Esophagus muscularis mucosa (tissue), 4 donors: ENCODE results near the gene HEPHL1. TPM values are rescaled to one million over a fixed set of nuclear protein-coding genes. Genes with fewer than 3 reads are reported as not detected.

ENCODE experiments used
- DNase-seq: peaks from one replicate; pipeline ENCODE4 v3.0.0-alpha.2; 2017; ENCODE audit errors: extremely low spot score
- H3K27ac ChIP-seq, 4 donors: fragments of 200-600 bp; sonication (generic); replicated peaks in 1 of 4; 1 replicate in 3 of 4; 2 replicates in 1 of 4; pipeline ENCODE4 v1.5.1; 2016 to 2019; ENCODE audit warnings: mild to moderate bottlenecking in 1 of 4
- H3K27me3 ChIP-seq, 4 donors: fragments of 200-600 bp; sonication (generic); one replicate each; pipeline versions ENCODE4 v1.5.1 to v1.6.0; 2016 to 2019
- H3K36me3 ChIP-seq, 4 donors: fragments of 200-600 bp; sonication (generic); one replicate each; pipeline ENCODE4 v1.5.1; 2016 to 2019
- H3K4me1 ChIP-seq, 4 donors: fragments of 200-600 bp; sonication (generic); one replicate each; pipeline ENCODE4 v1.5.1; 2016 to 2019
- H3K4me3 ChIP-seq, 4 donors: fragments of 200-600 bp; sonication (generic); 1 replicate in 2 of 4; 2 replicates in 2 of 4; pipeline ENCODE4 v1.5.1; 2016 to 2019; ENCODE audit warnings: mild to moderate bottlenecking in 4 of 4, moderate library complexity in 1 of 4
- H3K9me3 ChIP-seq, 4 donors: fragments of 200-600 bp; sonication (generic); 1 replicate in 3 of 4; 2 replicates in 1 of 4; pipeline ENCODE4 v1.5.1; 2016 to 2019
- CTCF ChIP-seq, 3 experiments: fragments of 200-600 bp in 2 of 3; fragments of 450-650 bp in 1 of 3; sonication (generic) in 2 of 3; IDR thresholded peaks; one replicate each; pipeline ENCODE4 v1.5.1; 2017 to 2019; ENCODE audit warnings: antibody characterized with exemption in 3 of 3, mild to moderate bottlenecking in 2 of 3, moderate library complexity in 1 of 3
- EP300 ChIP-seq: sonication (generic); formaldehyde crosslinking; IDR thresholded peaks from one replicate; pipeline ENCODE4 v1.6.1; 2017; ENCODE audit warnings: antibody characterized with exemption
- POLR2A ChIP-seq: fragments of 450-650 bp; IDR thresholded peaks from one replicate; pipeline ENCODE4 v1.6.1; 2017; ENCODE audit warnings: antibody characterized with exemption, moderate library complexity, mild to moderate bottlenecking, low read depth
- POLR2AphosphoS5 ChIP-seq, 2 donors: sonication (generic); formaldehyde crosslinking; IDR thresholded peaks; one replicate each; pipeline ENCODE4 v1.6.1; 2017; ENCODE audit warnings: antibody characterized with exemption in 2 of 2
- WGBS: methylation state at CpG from one replicate; pipeline ENCODE4 v1.1.5; 2018; 5-methylcytosine and 5-hydroxymethylcytosine counted together
- intact Hi-C: fragments of 100-400 bp; cut with DNase I; formaldehyde crosslinking; loops from one replicate; pipeline ENCODE4 v1.15.1; 2023
- total RNA-seq, 4 donors: library from RNA; depleted of rRNA; stranded (reverse); fragments of >200 nt; gene quantifications; one replicate each; pipeline versions ENCODE4 v1.1.0 to v1.2.1, GENCODE V29; 2016

The HEPHL1 gene
- total RNA-seq, 4 donors from 2014 or later, result 0.42 TPM; not detected in 3

GRCh38 chr11:94007426-94007825 lies 13.7 kb upstream of the HEPHL1 start:
- intact Hi-C loops, result no loop called here
- no peak overlapping the region for H3K27ac ChIP-seq
- no peak for DNase-seq
- H3K36me3 ChIP-seq, result no peaks in the 10 kb centered on the region
- H3K9me3 ChIP-seq, result no peaks in the 10 kb centered on the region
- no peak overlapping the region for H3K4me3 ChIP-seq
- no peaks in the 10 kb centered on the region for H3K4me1 ChIP-seq
- no peak for TF ChIP-seq POLR2A
- no peak for TF ChIP-seq CTCF (IDR thresholded peaks at IDR 0.05)
- TF ChIP-seq EP300, result no peak
- TF ChIP-seq POLR2AphosphoS5 (IDR thresholded peaks at IDR 0.05), result no peak
- no peaks in the 10 kb centered on the region for H3K27me3 ChIP-seq

- no peak for DNase-seq
- 58% methylated on average over 3 of the region's 4 CpGs for WGBS
- H3K9me3 ChIP-seq, result no peaks in the 10 kb centered on the region
- H3K27me3 ChIP-seq, result no peaks in the 10 kb centered on the region
- H3K4me1 ChIP-seq, result no peaks in the 10 kb centered on the region
- no peak for TF ChIP-seq CTCF (IDR thresholded peaks at IDR 0.05)
- no peak for TF ChIP-seq POLR2A
- TF ChIP-seq POLR2AphosphoS5 (IDR thresholded peaks at IDR 0.05), result no peak
- no peak for TF ChIP-seq EP300
- H3K36me3 ChIP-seq, result no peaks in the 10 kb centered on the region
- intact Hi-C loops, result no loop called here
- H3K27ac ChIP-seq, result no peak overlapping the region
- no peak overlapping the region for H3K4me3 ChIP-seq
Measured at GRCh38 chr11:94007906-94008305, 13.2 kb upstream of the HEPHL1 start.

GRCh38 chr11:94010136-94010535 lies 11.0 kb upstream of the HEPHL1 start:
- no peak overlapping the region for H3K27ac ChIP-seq
- H3K27me3 ChIP-seq, result no peaks in the 10 kb centered on the region
- no peak overlapping the region for H3K4me3 ChIP-seq
- intact Hi-C loops, result no loop called here
- DNase-seq, result no peak
- H3K36me3 ChIP-seq, result no peaks in the 10 kb centered on the region
- TF ChIP-seq POLR2A, result no peak
- TF ChIP-seq EP300, result no peak
- no peak for TF ChIP-seq CTCF (IDR thresholded peaks at IDR 0.05)
- TF ChIP-seq POLR2AphosphoS5 (IDR thresholded peaks at IDR 0.05), result no peak
- H3K9me3 ChIP-seq, result no peaks in the 10 kb centered on the region
- 54% methylated on average over 1 of the region's 1 CpG for WGBS
- no peaks in the 10 kb centered on the region for H3K4me1 ChIP-seq

GRCh38 chr11:94011478-94011877 lies 9.7 kb upstream of the HEPHL1 start:
- H3K36me3 ChIP-seq, result no peaks in the 10 kb centered on the region
- H3K27ac ChIP-seq, result no peak overlapping the region
- H3K9me3 ChIP-seq, result peaks cover 0 to 5% (median 0%) of the 10 kb centered on the region in 4 donors
- H3K27me3 ChIP-seq, result no peaks in the 10 kb centered on the region
- 82% methylated on average over 3 of the region's 3 CpGs for WGBS
- H3K4me3 ChIP-seq, result no peak overlapping the region
- intact Hi-C loops, result no loop called here
- no peak for DNase-seq
- TF ChIP-seq POLR2AphosphoS5 (IDR thresholded peaks at IDR 0.05) (no peak), CTCF (IDR thresholded peaks at IDR 0.05) (no peak), EP300 (no peak), POLR2A (no peak)
- no peaks in the 10 kb centered on the region for H3K4me1 ChIP-seq

GRCh38 chr11:94017446-94017845 lies 3.7 kb upstream of the HEPHL1 start:
- TF ChIP-seq POLR2A (no peak), EP300 (no peak), POLR2AphosphoS5 (IDR thresholded peaks at IDR 0.05) (no peak), CTCF (IDR thresholded peaks at IDR 0.05) (no peak)
- no peak overlapping the region for H3K4me3 ChIP-seq
- no peak for DNase-seq

More at GRCh38 chr11:94017446-94017845, 3.7 kb upstream of the HEPHL1 start:
- H3K4me1 ChIP-seq, result no peaks in the 10 kb centered on the region
- no peak overlapping the region for H3K27ac ChIP-seq
- peaks cover 0 to 5% (median 0%) of the 10 kb centered on the region in 4 donors for H3K9me3 ChIP-seq
- intact Hi-C loops, result no loop called here
- H3K36me3 ChIP-seq, result no peaks in the 10 kb centered on the region
- no peaks in the 10 kb centered on the region for H3K27me3 ChIP-seq
